ENCODE measurements around the gene ENGASE.

DNA sequence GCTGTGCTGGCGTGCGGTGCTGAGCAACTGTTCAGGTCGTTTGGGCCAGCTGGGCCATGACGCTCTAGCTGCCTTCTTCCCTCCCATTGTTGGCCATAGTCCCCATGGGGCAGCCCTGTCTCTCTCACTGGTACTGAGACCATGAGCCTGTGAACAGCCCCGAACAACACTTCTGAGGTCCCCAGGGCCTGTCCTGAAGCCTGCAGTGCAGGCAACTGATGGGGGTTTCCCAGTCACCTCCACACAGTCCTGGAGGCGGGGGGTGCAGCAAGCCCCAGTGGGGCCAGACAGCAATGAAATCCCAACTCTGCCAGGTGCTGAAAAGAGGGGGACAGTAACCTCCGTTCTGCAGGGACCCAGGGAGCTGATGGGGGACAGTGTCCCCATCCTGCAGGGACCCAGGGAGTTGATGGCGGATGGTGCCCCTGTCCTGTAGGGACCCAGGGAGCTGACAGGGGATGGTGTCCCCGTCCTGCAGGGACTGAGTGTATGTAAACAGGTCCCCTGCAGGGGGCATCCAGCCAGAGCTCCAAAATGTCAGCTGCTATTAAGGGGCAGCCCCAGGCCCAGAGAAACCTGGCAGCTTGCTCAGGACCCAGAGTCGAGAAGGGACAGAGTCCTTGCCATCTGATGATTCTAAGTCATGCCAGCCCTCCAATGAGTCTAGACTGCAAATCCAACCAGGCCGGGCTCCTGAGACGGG, 30.4 kb downstream of the ENGASE start:
- TF ChIP-seq, protein P1, sequence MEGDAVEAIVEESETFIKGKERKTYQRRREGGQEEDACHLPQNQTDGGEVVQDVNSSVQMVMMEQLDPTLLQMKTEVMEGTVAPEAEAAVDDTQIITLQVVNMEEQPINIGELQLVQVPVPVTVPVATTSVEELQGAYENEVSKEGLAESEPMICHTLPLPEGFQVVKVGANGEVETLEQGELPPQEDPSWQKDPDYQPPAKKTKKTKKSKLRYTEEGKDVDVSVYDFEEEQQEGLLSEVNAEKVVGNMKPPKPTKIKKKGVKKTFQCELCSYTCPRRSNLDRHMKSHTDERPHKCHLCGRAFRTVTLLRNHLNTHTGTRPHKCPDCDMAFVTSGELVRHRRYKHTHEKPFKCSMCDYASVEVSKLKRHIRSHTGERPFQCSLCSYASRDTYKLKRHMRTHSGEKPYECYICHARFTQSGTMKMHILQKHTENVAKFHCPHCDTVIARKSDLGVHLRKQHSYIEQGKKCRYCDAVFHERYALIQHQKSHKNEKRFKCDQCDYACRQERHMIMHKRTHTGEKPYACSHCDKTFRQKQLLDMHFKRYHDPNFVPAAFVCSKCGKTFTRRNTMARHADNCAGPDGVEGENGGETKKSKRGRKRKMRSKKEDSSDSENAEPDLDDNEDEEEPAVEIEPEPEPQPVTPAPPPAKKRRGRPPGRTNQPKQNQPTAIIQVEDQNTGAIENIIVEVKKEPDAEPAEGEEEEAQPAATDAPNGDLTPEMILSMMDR (IDR thresholded peaks at IDR 0.05; ENCODE audit: low read length): no peak
- TF ChIP-seq EZH2 (IDR thresholded peaks at IDR 0.05; ENCODE audit: borderline replicate concordance, low read length): no peak

Data from OCI-LY1 (cell line).